Measurements from ENCODE around the gene PPM1F.
A peak's percentile ranks its signal among the peaks of the same experiment; 100 is the strongest.

PPM1F gene

GRCh38 chr22:21948390-21948789, 4.3 kb downstream of the PPM1F start:
- no peak for TF ChIP-seq CTCF (IDR thresholded peaks at IDR 0.05; ENCODE audit: low read depth, low read length, missing control alignments)
- in situ Hi-C loops (cut with HindIII; ENCODE audit: low sequenced_read_pairs): loop anchor here (25.0 kb wide), 2 partner anchors 89 to 1289 kb away; no protein-coding TSS in a partner anchor
- H3K4me3 ChIP-seq (ENCODE audit: low read depth, low read length): no peak overlapping the region
- no peak for DNase-seq (ENCODE audit: low read depth)

- in situ Hi-C loops (cut with HindIII; ENCODE audit: low sequenced_read_pairs): loop anchor here (25.0 kb wide), 2 partner anchors 90 to 1290 kb away; no protein-coding TSS in a partner anchor
- H3K4me3 ChIP-seq (ENCODE audit: low read depth, low read length): no peak overlapping the region
- peak; percentile 23 for DNase-seq (ENCODE audit: low read depth)
- TF ChIP-seq CTCF (IDR thresholded peaks at IDR 0.05; ENCODE audit: low read depth, low read length, missing control alignments): peak; percentile 72
These were observed 5.3 kb downstream of the PPM1F start for GRCh38 chr22:21947040-21948014.

GRCh38 chr22:21946262-21946925, 6.3 kb downstream of the PPM1F start:
- TF ChIP-seq CTCF (IDR thresholded peaks at IDR 0.05; ENCODE audit: low read depth, low read length, missing control alignments): no peak
- in situ Hi-C loops (cut with HindIII; ENCODE audit: low sequenced_read_pairs): loop anchor here (25.0 kb wide), 2 partner anchors 91 to 1291 kb away; no protein-coding TSS in a partner anchor
- DNase-seq (ENCODE audit: low read depth): no peak
- no peak overlapping the region for H3K4me3 ChIP-seq (ENCODE audit: low read depth, low read length)

- no peak for TF ChIP-seq CTCF (IDR thresholded peaks at IDR 0.05; ENCODE audit: low read depth, low read length, missing control alignments)
- no peak overlapping the region for H3K4me3 ChIP-seq (ENCODE audit: low read depth, low read length)
- in situ Hi-C loops (cut with HindIII; ENCODE audit: low sequenced_read_pairs): loop anchor here (25.0 kb wide), 2 partner anchors 92 to 1292 kb away; no protein-coding TSS in a partner anchor
- no peak for DNase-seq (ENCODE audit: low read depth)
These were observed 7.0 kb downstream of the PPM1F start for GRCh38 chr22:21945453-21946261.

GRCh38 chr22:21944871-21945270, 7.8 kb downstream of the PPM1F start:
- no peak overlapping the region for H3K4me3 ChIP-seq (ENCODE audit: low read depth, low read length)
- no peak for DNase-seq (ENCODE audit: low read depth)
- in situ Hi-C loops (cut with HindIII; ENCODE audit: low sequenced_read_pairs): loop anchor here (25.0 kb wide), 2 partner anchors 92 to 1292 kb away; no protein-coding TSS in a partner anchor
- no peak for TF ChIP-seq CTCF (IDR thresholded peaks at IDR 0.05; ENCODE audit: low read depth, low read length, missing control alignments)
